ENCODE results near the gene ASCC3. TPM values are rescaled to one million over a fixed set of nuclear protein-coding genes. Genes with fewer than 3 reads are reported as not detected.
"Not testable (repeated sequence)": the region's sequence is repeated elsewhere in the genome, so short reads cannot be mapped to it uniquely, and the experiment has no call there.

The ASCC3 gene
- total RNA-seq, 1 donor from 2014 or later: 47.6 TPM

DNA sequence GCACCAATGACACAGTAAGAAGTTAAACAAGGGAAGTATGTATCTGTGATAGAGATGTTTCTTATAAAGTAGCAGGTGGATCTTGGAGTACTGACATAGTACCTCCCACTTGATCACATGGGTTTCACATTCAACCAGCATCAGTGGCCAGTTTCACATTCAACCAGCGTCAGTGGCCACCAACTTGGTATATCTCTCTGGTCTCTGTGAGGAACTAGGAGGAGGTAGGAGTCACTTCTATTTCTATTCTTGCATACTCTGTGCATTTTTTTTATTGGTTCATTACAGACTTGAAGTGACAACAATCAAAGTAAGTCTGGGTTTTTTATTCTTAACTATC, 216.1 kb downstream of the ASCC3 start:
- no peak for DNase-seq (ENCODE audit: low read depth in 2 of 2)

DNA sequence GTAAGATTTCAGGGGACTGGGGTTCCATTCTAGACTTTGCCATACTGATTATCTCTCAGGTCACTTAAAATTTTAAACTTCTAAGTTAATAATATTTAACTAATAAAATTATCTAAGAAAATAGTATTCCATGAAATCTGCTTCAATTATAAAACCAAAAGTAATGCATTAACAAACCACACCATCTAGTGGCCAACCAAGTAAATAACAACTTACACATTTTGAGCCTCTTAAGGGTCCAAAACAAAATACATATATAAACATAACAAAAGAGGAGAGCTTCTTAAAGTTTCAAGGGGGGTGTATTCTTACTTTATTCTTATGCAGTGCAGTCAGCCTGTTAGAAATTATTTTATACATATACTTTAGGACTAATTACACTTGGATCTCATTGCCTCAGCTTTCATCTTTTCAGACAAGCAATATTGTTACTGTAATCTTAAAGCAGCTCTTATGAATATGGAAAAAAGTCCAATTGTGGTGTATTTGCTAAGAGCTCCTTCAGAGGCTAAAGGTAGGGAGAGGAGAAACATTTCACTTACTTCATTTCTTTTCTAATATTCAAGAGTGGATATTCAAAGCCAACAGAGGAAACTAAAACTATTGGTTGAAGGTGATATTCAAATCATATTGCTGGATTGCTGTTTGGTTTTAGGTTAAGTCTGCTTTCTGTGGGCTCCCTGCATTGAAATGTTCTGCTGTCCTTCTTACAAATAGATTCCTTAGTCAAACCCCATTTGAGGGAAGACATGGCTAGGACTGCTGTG, 216.7 kb downstream of the ASCC3 start:
- DNase-seq (ENCODE audit: low read depth in 2 of 2): peak; percentile 20 to 48

DNA sequence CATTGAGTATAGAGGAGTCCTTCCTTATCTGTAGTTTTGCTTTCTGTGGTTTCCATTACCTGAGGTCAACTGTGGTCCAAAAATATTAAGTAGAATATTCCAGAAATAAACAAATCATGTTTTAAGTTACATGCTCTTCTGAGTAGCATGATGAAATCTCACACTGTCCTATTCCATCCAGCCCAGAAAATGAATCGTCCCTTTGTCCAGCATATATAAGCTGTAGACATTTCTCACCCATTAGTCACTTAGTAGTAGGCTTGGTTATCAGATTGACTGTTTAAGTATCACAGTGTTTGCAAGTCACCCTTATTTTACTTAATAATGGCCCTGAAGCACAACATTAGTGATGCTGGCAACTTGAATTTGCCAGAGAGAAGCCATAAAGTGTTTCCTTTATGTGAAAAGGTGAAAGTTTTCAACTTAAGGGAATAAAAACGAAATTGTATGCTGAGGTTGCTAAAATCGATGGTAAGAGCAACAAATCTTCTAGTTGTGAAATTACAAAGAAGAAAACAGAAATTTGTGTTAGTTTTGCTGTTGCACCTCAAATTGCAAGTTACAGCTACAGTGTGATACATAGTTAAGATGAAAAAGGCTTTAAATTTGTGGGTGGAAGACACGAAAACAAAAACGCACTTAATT, 217.8 kb downstream of the ASCC3 start:
- peak in 1 of 2 donors; percentile 2 for DNase-seq (ENCODE audit: low read depth in 2 of 2)

DNA sequence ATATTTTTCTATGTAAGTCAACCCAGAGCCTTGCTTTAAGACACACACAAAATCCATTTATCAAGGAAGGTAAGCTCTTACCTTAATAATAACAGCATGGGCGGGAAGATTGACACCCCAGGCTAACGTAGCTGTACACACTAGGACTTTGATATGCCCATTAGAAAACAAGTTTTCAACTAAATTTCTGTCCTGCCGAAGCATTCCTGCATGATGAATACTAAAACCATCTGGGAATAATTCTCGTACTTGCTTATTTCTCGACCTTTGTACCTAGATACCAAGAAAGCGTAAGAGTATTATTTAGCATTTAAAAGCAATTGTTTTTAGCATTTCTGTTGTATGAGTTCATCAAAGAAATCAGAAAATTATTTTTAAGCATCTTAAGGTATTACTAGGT, 218.9 kb downstream of the ASCC3 start:
- DNase-seq (ENCODE audit: low read depth in 2 of 2): no peak

DNA sequence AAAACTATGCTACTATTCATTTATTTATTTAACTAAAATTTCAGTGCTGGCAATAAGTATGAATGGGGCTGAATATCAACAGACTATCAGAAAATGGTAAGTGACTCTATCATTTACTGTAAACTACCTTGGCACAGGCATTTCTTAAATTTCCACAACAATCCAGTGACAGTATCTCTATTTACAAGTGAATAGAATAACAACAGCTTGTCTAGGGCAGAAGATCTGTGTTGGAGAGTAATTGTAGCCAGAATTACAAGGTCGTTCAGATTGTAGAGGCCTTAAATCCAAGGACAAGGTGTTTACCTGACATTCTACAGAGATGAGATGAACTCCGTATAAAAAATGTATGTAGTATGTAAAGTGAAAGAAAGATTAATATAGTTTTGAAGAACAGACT, 222.6 kb downstream of the ASCC3 start:
- DNase-seq (ENCODE audit: low read depth in 2 of 2): no peak

DNA sequence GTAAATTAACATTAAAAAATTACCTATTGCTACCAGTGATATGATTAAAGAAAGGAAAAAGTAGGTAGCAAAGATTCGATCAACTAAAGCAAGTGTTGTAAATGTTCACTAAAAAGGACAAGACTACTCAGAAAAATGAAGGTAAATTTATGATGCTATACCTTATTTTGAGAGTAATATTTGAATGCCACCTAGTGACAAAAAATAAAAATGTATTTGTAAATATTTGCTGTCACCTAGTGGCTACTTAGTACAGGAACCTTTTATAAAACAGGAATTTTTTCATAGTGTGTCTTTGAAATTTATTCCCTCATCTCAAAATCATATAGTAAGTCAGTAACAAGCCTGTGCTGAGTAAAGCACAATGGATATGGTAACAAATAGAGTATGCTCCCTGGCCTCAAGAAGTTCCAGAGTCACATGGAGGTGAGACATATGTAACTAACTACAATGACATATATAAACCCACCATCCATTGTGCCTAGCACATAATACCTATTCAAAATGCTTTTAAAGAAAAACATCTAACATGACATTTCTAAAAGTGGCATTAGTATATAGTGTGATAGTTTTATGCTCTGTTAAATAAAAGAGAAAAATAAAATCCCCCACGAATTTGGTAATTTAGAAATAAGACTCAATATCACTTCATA, 223.3 kb downstream of the ASCC3 start:
- DNase-seq (ENCODE audit: low read depth in 2 of 2): peak; percentile 15 to 17

DNA sequence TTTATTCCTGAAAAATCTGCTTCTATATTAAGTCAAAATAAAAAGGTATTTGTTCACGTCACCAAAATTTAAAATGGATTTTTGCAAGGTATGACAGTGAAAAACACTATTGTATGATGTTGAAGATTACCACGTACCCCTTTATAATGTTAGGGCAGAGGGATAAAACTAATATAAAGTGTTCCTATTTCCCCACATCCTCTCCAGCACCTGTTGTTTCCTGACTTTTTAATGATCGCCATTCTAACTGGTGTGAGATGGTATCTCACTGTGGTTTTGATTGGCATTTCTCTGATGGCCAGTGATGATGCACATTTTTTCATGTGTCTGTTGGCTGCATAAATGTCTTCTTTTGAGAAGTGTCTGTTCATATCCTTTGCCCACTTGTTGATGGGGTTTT, 240.0 kb downstream of the ASCC3 start:
- DNase-seq (ENCODE audit: low read depth in 2 of 2): not testable (repeated sequence)

DNA sequence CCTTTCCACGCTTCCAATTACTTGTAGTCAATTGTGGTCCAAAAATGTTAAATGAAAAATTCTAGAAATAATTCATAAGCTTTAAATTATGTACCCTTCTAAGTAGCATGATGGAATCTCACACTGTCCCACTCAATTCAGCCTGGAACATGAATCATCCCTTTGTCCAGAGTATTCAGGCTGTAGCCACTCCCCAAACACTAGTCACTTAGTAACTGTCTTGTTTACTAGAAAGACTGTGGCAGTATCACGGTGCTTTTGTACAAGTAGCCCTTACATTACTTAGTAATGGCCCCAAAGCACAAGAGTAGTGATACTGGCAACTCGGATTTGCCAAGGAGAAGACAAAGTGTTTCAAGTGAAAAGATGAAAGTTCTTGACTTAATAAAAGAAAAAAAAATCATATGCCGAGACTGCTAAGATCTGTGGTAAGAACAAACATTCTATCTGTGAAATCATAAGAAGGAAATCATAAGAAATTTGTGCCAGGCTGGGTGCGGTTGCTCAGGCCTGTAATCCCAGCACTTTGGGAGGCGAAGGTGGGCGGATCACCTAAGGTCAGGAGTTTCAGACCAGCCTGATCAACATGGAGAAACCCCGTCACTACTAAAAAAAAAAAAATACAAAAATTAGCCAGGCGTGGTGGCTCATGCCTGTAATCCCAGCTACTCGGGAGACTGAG, 247.9 kb downstream of the ASCC3 start:
- DNase-seq (ENCODE audit: low read depth in 2 of 2): peak; percentile 31 to 84

DNA sequence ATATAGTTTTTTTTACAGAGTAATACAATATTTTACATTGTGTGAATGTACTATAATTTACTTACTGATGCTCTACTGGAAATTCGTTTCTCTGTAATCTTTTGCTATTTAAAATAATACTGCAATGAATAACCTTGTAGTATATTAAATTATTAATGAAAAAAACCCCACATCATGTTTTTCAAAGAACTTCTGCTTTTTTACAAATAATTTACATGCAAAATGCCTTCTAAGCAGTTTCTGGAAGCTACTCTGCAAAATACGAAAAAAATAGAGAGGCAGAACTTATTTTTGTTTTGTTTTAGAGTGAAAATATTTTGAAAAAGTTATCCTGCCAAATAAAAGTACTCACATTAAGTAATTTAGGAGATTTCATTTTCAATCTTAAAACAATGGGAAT, 250.6 kb downstream of the ASCC3 start:
- no peak for DNase-seq (ENCODE audit: low read depth in 2 of 2)

DNA sequence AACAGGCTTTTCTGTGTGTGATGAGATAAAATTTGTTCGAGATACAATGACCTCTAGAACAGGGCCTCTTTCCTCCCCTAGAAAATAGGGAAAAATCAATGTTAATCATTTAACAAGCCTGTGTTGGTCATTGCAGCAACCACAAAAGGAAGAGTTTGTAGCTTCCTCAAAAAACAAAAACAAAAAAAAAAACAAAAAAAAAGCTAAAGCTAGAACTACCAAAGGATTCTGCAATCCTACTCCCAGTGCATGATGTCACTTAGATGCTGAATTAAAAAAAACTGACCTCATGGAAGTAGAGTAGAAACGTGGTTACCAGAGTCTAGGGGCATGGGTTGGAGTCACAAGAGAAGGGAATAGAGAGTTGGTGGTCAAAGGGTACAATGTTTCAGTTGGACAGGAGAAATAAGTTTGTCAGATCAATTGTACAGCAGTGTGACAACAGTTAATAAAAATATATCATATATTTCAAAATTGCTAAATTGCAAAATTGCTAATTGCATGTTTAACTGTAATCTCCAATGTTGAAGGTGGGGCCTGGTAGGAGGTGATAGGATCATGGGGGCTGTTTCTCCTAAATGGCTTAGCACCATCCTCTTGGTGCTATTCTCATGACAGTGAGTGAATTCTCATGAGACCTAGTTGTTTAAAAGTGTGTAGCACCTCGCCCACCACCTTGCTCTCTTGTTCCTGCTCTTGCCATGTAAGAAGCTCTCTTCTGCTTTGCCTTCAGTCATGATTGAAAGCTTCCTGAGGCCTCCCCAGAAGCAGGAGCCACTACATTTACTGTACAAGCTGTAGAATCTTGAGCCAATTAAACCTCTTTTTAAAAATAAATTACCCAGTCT, 253.0 kb downstream of the ASCC3 start:
- no peak for DNase-seq (ENCODE audit: low read depth in 2 of 2)

DNA sequence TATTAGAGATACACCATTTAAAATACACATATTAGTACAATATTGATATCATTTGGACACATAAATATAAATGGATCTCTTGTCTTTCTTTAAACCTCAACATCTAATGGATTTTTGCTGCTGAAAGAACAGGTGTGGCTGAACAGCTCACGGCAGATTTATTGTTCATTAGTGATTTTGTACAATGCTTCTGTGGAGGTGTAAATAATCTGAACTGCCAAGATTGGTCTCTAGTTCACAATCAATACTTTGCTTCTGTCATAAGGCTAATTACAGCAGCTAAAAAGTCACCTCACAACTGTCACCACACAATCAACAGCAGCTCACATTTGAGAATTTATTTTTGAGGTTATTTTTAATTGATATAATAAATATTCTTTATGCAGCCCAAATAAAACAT, 254.4 kb downstream of the ASCC3 start:
- no peak for DNase-seq (ENCODE audit: low read depth in 2 of 2)

DNA sequence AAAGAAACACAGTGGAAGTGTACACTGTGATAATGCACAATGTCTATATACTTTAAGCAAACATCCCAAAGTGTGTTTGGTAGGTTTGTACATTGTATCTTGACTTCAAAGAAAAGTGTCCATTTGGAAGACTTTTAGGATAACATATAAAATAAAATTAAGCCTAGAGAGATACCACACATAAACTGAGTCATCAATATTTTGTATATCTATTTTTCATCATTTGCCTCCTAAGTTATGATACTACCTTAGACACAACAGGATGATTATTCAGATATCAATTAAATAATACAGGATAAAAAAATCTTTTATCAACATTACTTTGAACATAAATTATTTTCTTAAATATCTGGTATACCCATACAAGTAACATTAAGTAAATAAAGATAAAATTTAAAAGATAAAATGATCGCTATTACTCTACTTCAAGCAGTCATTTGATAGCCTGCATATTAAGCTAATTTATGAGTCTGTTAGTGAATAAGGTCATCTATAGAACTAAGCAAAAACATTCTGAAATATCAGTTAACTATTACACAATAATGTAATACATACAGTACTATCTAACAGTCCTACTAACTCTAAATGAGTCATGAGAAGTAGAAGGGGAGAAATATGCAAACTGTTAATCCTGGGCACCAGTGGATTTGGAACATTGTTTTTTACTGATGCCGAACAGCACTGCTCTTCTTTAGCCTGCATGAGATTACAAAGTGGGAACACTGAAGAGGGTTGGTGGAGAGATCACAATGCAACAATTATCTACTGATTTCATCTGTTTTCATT, 258.0 kb downstream of the ASCC3 start:
- DNase-seq (ENCODE audit: low read depth in 2 of 2): no peak

DNA sequence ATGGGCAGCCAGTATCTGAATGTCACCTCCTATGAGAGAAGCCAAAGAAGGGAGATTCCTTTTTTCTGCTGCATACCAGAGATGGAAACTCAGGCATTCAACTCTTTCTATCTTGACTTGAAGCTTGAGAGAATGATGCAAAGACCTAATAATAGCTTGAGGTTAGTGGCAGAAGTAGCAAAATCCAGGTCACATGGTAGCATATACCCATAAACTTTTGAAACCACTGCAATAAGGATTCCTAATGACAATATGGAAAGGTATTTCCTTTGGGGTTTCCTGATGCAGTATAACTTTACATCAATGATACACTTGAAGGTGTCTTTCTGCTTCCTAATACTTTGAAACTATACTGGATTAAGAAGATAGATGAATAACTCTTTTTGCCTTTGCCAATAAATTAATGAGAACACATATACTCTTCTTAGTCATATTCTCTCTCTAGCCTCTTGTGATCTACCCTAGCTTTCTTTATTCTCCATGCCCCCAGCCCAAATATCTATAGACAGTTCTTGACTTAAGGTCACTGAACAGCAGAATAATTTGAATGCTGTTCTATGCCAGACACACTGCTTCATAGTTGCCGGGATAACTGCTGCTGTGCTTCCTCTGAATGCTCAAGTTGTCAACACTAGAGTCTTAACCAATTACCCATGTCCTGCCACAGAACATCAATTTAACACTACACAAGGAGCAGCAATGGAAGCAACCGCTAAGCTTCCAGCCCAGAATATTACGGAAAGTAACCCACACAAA, 260.9 kb downstream of the ASCC3 start:
- DNase-seq (ENCODE audit: low read depth in 2 of 2): peak in 1 of 2 donors; percentile 20

DNA sequence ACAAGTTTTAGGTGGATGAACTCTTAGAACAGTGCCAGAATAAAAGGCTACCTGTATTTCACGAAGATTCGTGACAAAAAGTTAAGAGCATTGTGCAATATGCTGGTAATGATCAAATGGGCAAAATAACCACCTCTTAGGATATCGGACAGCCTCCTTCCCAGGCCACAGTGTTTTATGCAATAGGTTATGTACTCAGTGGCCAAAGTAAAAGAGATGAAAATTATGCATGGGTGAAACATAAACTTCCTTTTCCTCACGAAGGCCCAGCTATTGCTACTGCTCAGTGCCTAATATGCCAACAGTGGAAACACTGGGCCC, 262.8 kb downstream of the ASCC3 start:
- no peak for DNase-seq (ENCODE audit: low read depth in 2 of 2)

DNA sequence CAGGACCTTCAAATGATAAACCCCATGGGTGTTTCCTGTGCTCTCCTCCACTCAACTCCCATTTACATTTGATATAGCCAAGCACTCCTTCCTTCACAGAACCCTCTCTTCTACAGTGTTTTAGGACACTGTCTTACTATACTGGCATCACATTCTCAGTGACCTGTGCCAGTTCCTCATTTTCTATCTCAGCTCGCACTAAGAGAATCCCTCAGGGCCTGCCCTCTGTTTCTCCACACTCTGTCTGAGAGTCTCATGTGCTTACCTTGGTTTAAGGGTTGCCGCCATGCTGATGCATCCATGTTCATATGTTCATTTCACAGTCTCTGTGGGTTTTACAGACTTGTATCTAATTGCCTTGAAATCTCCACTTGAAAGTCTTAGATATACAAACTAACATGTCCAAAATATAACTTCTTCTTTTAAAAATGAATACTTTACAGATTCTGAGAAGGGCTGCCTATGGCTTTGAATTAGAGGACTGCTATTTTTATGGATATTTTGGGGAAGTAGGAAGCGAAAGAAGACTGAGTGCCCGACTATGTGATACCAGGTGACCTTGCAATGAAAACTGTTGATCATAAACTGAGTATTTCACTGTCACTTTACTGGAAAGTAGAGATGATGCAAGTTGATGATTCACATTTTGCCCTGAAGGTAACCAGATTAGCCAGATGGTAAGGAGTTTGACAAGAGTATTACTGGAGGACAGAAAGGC, 263.3 kb downstream of the ASCC3 start:
- DNase-seq (ENCODE audit: low read depth in 2 of 2): no peak

DNA sequence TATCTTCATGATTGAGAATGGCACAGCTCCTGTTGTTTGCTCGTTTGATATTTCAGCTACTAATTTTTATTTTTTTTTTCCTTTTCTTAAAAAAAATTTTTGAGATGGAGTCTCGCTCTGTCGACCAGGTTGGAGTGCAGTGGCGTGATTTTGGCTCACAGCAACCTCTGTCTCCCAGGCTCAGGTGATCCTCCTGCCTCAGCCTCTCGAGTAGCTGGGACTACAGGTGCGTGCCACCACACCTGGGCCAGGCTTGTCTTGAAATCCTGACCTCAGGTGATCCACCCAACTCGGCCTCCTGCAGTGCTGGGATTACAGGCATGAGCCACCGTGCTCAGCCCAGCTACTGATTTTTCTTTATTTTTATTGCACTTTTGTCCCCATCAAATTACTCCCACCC, 266.2 kb downstream of the ASCC3 start:
- no peak for DNase-seq (ENCODE audit: low read depth in 2 of 2)

DNA sequence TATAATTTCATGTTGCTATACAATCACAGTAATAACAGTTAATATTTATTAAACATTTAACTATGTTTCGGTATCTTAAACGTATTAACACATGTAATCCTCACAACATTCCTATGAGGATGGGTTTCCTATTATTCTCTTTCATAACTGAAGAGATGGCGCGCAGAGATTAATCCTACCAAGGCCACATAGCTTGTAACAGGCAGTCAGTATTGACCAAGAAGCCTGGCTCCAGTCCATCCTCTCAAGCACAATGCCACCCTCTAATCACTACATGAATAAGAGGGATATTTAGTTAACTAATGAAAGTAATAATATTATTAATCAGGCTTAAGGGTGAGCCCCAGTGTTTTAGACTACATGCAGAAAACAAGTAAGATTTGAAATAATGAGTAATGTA, 266.7 kb downstream of the ASCC3 start:
- no peak for DNase-seq (ENCODE audit: low read depth in 2 of 2)

DNA sequence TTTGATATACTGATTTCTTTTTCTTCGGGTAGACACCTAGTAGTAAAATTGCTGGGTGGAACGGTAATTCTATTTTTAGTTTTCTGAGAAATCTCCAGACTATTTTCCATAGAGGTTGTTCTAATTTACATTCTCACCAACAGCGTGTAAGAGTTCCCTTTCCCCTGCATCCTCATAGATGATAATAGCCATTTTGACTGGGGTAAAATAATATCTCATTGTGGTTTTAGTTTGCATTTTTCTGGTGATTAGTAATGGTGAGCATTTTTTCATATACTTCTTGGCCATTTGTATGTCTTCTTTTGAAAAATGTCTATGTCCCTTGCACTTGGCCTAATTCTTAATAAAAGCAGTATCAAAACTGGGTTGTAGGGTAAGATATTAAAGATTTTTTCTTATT, 267.5 kb downstream of the ASCC3 start:
- no peak for DNase-seq (ENCODE audit: low read depth in 2 of 2)

DNA sequence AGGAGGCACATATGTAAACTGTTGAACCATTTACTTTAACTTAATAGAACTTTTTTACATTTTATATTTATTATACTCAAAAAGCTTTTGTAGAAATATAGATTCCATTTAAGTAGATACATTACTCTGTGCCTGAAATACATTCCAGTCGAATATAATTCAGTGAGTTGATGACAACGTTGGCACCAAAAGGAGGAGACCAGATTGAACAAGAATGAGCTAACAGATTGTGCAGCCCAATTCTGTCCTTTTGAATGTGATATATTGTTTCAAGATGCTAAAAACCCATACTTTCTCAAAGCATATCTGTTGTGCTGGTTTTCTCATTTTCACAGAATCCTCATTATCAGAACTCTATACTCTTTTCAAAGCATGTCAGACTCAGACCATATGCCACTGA, 269.0 kb downstream of the ASCC3 start:
- DNase-seq (ENCODE audit: low read depth in 2 of 2): no peak
